Fibroblast of lung (primary cell): ENCODE results near the gene AKAP10.

Experiments
- EZH2 ChIP-seq: IDR thresholded peaks from 2 replicates; pipeline ENCODE4 v1.5.1; 2012; ENCODE audit warnings: low read length, control low read depth, mild to moderate bottlenecking; ENCODE audit errors: missing control alignments
- TF ChIP-seq, protein P1 (sequence below), 2 donors: IDR thresholded peaks in 1 of 2; conservative IDR thresholded peaks in 1 of 2; 1 replicate in 1 of 2; 2 replicates in 1 of 2; pipeline ENCODE4 v1.5.1; 2011 to 2012; ENCODE audit warnings: low read length in 2 of 2, control low read depth in 1 of 2, inconsistent platforms in 1 of 2, low read depth in 1 of 2, mild to moderate bottlenecking in 1 of 2

DNA sequence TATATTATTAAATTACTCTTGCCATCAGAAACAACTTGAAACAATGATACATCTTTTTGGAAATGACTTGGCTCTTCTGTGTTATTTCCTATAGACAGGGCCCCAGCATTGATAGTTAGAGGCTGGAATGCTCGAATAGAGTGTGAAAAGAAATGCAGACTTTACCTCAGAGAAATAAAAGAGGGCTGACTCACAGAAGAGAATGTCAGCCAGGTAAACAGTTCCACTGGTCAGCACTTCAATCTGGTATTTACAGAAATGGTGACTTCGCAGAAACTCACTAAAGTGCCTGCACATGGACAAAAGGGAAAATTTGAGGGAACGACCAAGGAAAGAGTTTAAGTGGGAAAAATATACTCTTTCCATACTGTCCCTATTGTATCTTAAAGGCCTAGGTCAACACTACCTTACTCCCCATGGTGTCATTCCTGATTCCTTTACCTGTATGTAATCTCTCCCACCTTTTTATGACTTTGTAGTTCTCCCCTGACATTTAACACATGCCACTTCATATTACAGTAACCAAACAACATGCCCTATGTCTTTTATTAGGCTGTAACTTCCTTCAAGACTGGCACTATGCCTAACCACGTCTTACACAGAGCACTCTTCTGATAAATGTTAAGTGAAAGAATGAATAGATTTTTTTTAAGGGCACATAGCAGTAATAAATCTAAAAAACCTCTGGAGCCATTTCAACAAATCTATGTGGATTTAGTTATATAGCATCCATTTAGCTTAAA lies 36.7 kb downstream of the AKAP10 start:
- TF ChIP-seq, protein P1, sequence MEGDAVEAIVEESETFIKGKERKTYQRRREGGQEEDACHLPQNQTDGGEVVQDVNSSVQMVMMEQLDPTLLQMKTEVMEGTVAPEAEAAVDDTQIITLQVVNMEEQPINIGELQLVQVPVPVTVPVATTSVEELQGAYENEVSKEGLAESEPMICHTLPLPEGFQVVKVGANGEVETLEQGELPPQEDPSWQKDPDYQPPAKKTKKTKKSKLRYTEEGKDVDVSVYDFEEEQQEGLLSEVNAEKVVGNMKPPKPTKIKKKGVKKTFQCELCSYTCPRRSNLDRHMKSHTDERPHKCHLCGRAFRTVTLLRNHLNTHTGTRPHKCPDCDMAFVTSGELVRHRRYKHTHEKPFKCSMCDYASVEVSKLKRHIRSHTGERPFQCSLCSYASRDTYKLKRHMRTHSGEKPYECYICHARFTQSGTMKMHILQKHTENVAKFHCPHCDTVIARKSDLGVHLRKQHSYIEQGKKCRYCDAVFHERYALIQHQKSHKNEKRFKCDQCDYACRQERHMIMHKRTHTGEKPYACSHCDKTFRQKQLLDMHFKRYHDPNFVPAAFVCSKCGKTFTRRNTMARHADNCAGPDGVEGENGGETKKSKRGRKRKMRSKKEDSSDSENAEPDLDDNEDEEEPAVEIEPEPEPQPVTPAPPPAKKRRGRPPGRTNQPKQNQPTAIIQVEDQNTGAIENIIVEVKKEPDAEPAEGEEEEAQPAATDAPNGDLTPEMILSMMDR (conservative IDR thresholded peaks at IDR 0.05 in 1 of 2, IDR thresholded peaks at IDR 0.05 in 1 of 2; ENCODE audit: low read depth in 1 of 2, low read length in 2 of 2), result no peak
- TF ChIP-seq EZH2, result no peak
